ENCODE measurements around the gene ABCB10. TPM values are rescaled to one million over a fixed set of nuclear protein-coding genes. Genes with fewer than 3 reads are reported as not detected.

Gene ABCB10
- total and polyA plus RNA-seq, 2 experiments from 2014 or later: 4.7 to 9.7 TPM

GRCh38 chr1:229531326-229531725 lies 27.2 kb downstream of the ABCB10 start (continued):
- no peak for TF ChIP-seq EZH2phosphoT487 (IDR thresholded peaks at IDR 0.05; ENCODE audit: unreplicated experiment)
- no peak for TF ChIP-seq ETS1 (IDR thresholded peaks at IDR 0.05)

GRCh38 chr1:229529639-229530038 lies 28.9 kb downstream of the ABCB10 start:
- no peaks in the 10 kb centered on the region for H3K9me2 ChIP-seq (ENCODE audit: insufficient read depth)
- no peak overlapping the region for H3K4me3 Mint-ChIP-seq
- no peaks in the 10 kb centered on the region for H3F3A ChIP-seq (replicated peaks; ENCODE audit: low read depth)
- H3K4me1 ChIP-seq (ENCODE audit: insufficient read depth): no peaks in the 10 kb centered on the region
- no peak overlapping the region for H3K27ac ChIP-seq (ENCODE audit: low read depth)
- H3K27me3 Mint-ChIP-seq (ENCODE audit: insufficient read depth, low read depth, poor library complexity): peaks cover 2% of the 10 kb centered on the region
- H3K36me3 Mint-ChIP-seq (ENCODE audit: low read depth): peaks cover 29% of the 10 kb centered on the region
- 0 out of 2 replicates have a peak, but pooled peaks cover 9% of the 10 kb centered on the region for H3K36me3 ChIP-seq (ENCODE audit: insufficient read depth)
- H3K27ac Mint-ChIP-seq: no peak overlapping the region
- H3K27me3 ChIP-seq (ENCODE audit: insufficient read depth): no peaks in the 10 kb centered on the region
- no peaks in the 10 kb centered on the region for H3K4me1 Mint-ChIP-seq
- ATAC-seq (no peak), DNase-seq (ENCODE audit: low spot score) (no peak)
- TF ChIP-seq POLR2AphosphoS5 (IDR thresholded peaks at IDR 0.05; ENCODE audit: low read depth) (no peak), CTCF (conservative IDR thresholded peaks at IDR 0.05; ENCODE audit: low read depth in 2 of 2) (0 out of 4 replicates have a peak, but pooled peaks of 1 of the 2 experiments have one; percentile 1)
- H3K4me2 ChIP-seq: no peak overlapping the region
- no peak overlapping the region for H2AFZ ChIP-seq
- H4K20me1 ChIP-seq (replicated peaks; ENCODE audit: insufficient read depth): peaks cover 5% of the 10 kb centered on the region
- H3K79me2 ChIP-seq (replicated peaks; ENCODE audit: insufficient read depth): no peaks in the 10 kb centered on the region
- H3K4me3 ChIP-seq: no peak overlapping the region
- no peaks in the 10 kb centered on the region for H3K9me3 Mint-ChIP-seq

GRCh38 chr1:229526695-229527094 lies 31.8 kb downstream of the ABCB10 start:
- Mint-ChIP-seq H3K36me3 (ENCODE audit: low read depth) (peaks cover 21% of the 10 kb centered on the region), H3K4me3 (no peak overlapping the region), H3K4me1 (no peaks in the 10 kb centered on the region), H3K27ac (no peak overlapping the region), H3K27me3 (ENCODE audit: insufficient read depth, low read depth, poor library complexity) (peaks cover 2% of the 10 kb centered on the region), H3K9me3 (no peaks in the 10 kb centered on the region)
- Histone ChIP-seq H3F3A (replicated peaks; ENCODE audit: low read depth) (no peaks in the 10 kb centered on the region), H3K79me2 (replicated peaks; ENCODE audit: insufficient read depth) (no peaks in the 10 kb centered on the region), H4K20me1 (replicated peaks; ENCODE audit: insufficient read depth) (peaks cover 5% of the 10 kb centered on the region), H3K27me3 (ENCODE audit: insufficient read depth) (no peaks in the 10 kb centered on the region), H3K9me2 (ENCODE audit: insufficient read depth) (no peaks in the 10 kb centered on the region), H3K4me1 (ENCODE audit: insufficient read depth) (no peaks in the 10 kb centered on the region), H3K36me3 (ENCODE audit: insufficient read depth) (0 out of 2 replicates have a peak, but pooled peaks cover 4% of the 10 kb centered on the region), H3K4me2 (no peak overlapping the region), H2AFZ (no peak overlapping the region), H3K4me3 (no peak overlapping the region), H3K27ac (ENCODE audit: low read depth) (no peak overlapping the region)
- no peak for ATAC-seq
- DNase-seq (ENCODE audit: low spot score): no peak
- TF ChIP-seq ZNF331 (CRISPR knock-in tag; IDR thresholded peaks at IDR 0.05; ENCODE audit: low read depth) (no peak), ZNF114 (CRISPR knock-in tag; IDR thresholded peaks at IDR 0.05) (no peak), EZH2 (IDR thresholded peaks at IDR 0.05; ENCODE audit: low read depth, unreplicated experiment) (no peak), CREB1 (CRISPR knock-in tag; IDR thresholded peaks at IDR 0.05; ENCODE audit: low read depth) (no peak), STAT1 (IDR thresholded peaks at IDR 0.05; ENCODE audit: unreplicated experiment) (no peak), ZNF462 (CRISPR knock-in tag; IDR thresholded peaks at IDR 0.05) (no peak), NANOG (IDR thresholded peaks at IDR 0.05; ENCODE audit: borderline replicate concordance) (no peak)

Data from GM23338 (cell line).